ENCODE measurements around the gene RNASE12. TPM values are rescaled to one million over a fixed set of nuclear protein-coding genes. Genes with fewer than 3 reads are reported as not detected.

The RNASE12 gene
- total and polyA plus RNA-seq, 2 experiments from 2014 or later: not detected

DNA sequence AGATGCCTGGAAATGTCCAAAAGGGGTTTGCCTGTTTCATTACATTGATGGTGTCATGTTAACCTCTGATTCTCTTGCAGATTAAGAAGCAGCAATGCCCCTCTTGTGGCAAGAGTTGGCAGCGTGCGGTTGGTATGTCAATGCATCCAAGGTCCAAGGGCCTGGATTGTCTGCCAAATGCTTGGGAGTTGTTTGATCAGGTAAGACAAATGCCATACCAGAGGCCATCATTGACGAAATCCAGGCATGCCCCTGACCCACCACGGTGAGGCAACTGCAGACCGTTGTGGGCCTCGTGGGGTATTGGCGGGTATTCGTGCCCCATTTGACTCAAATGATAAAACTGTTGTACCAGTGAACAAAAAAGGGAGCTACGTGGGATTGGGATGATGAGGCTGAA, 11.4 kb upstream of the RNASE12 start:
- H3K27ac Mint-ChIP-seq: no peak overlapping the region
- Histone ChIP-seq H4K20me1 (replicated peaks; ENCODE audit: insufficient read depth) (no peaks in the 10 kb centered on the region), H3K27ac (ENCODE audit: low read depth) (no peak overlapping the region), H3F3A (replicated peaks; ENCODE audit: low read depth) (no peaks in the 10 kb centered on the region; the same call in 1 of the 2 replicates), H3K4me1 (ENCODE audit: insufficient read depth) (peaks cover 5% of the 10 kb centered on the region; the same call in 1 of the 2 replicates), H3K36me3 (ENCODE audit: insufficient read depth) (no peaks in the 10 kb centered on the region), H3K4me2 (no peak overlapping the region), H3K4me3 (no peak overlapping the region), H3K79me2 (replicated peaks; ENCODE audit: insufficient read depth) (no peaks in the 10 kb centered on the region), H2AFZ (no peak overlapping the region), H3K9me2 (ENCODE audit: insufficient read depth) (peaks cover 6% of the 10 kb centered on the region; the same call in 1 of the 2 replicates), H3K27me3 (ENCODE audit: insufficient read depth) (no peaks in the 10 kb centered on the region)
- H3K36me3 Mint-ChIP-seq (ENCODE audit: low read depth): no peaks in the 10 kb centered on the region
- DNase-seq (ENCODE audit: low spot score) (no peak), ATAC-seq (no peak)
- TF ChIP-seq EZH2phosphoT487 (IDR thresholded peaks at IDR 0.05; ENCODE audit: unreplicated experiment): no peak
- H3K4me3 Mint-ChIP-seq: no peak overlapping the region
- no peaks in the 10 kb centered on the region for H3K27me3 Mint-ChIP-seq (ENCODE audit: insufficient read depth, low read depth, poor library complexity)
- H3K4me1 Mint-ChIP-seq: peaks cover 8% of the 10 kb centered on the region
- no peaks in the 10 kb centered on the region for H3K9me3 Mint-ChIP-seq

DNA sequence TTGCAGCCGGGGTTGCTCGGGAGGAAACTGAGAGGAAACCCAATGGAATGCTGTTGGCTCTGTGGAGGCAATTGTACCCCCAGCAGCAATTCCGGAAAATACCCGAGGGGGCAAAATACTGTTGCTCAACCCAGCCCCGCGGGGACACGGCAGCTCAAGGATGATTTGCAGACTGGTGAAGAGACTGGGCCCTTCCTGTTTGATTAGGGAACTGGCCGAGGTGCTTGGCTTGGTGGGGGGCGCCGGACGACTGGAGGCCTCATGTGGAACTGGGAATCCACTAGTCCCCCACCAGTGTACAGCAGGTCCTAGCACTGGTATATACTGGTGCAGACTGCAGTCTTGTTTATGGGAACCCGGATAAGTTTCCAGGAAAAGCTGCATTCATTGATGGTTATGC, 10.3 kb upstream of the RNASE12 start:
- Histone ChIP-seq H4K20me1 (replicated peaks; ENCODE audit: insufficient read depth) (no peaks in the 10 kb centered on the region), H3F3A (replicated peaks; ENCODE audit: low read depth) (no peaks in the 10 kb centered on the region), H3K79me2 (replicated peaks; ENCODE audit: insufficient read depth) (no peaks in the 10 kb centered on the region), H3K4me1 (ENCODE audit: insufficient read depth) (peaks cover 2% of the 10 kb centered on the region; the same call in 1 of the 2 replicates), H2AFZ (peak overlapping the region; percentile 72), H3K36me3 (ENCODE audit: insufficient read depth) (no peaks in the 10 kb centered on the region), H3K4me2 (no peak overlapping the region), H3K27me3 (ENCODE audit: insufficient read depth) (no peaks in the 10 kb centered on the region), H3K9me2 (ENCODE audit: insufficient read depth) (peaks cover 16% of the 10 kb centered on the region; the same call in 1 of the 2 replicates), H3K4me3 (no peak overlapping the region), H3K27ac (ENCODE audit: low read depth) (no peak overlapping the region)
- ATAC-seq (no peak), DNase-seq (ENCODE audit: low spot score) (no peak)
- Mint-ChIP-seq H3K27ac (no peak overlapping the region), H3K4me3 (no peak overlapping the region), H3K9me3 (no peaks in the 10 kb centered on the region), H3K27me3 (ENCODE audit: insufficient read depth, low read depth, poor library complexity) (no peaks in the 10 kb centered on the region), H3K4me1 (peaks cover 1% of the 10 kb centered on the region; the same call in 1 of the 3 replicates), H3K36me3 (ENCODE audit: low read depth) (no peaks in the 10 kb centered on the region)
- TF ChIP-seq CREB1 (CRISPR knock-in tag; IDR thresholded peaks at IDR 0.05; ENCODE audit: low read depth) (no peak), ZNF114 (CRISPR knock-in tag; IDR thresholded peaks at IDR 0.05) (no peak), JUNB (IDR thresholded peaks at IDR 0.05; ENCODE audit: unreplicated experiment) (no peak), NANOG (IDR thresholded peaks at IDR 0.05; ENCODE audit: borderline replicate concordance) (no peak)
- TF ChIP-seq, protein P1, sequence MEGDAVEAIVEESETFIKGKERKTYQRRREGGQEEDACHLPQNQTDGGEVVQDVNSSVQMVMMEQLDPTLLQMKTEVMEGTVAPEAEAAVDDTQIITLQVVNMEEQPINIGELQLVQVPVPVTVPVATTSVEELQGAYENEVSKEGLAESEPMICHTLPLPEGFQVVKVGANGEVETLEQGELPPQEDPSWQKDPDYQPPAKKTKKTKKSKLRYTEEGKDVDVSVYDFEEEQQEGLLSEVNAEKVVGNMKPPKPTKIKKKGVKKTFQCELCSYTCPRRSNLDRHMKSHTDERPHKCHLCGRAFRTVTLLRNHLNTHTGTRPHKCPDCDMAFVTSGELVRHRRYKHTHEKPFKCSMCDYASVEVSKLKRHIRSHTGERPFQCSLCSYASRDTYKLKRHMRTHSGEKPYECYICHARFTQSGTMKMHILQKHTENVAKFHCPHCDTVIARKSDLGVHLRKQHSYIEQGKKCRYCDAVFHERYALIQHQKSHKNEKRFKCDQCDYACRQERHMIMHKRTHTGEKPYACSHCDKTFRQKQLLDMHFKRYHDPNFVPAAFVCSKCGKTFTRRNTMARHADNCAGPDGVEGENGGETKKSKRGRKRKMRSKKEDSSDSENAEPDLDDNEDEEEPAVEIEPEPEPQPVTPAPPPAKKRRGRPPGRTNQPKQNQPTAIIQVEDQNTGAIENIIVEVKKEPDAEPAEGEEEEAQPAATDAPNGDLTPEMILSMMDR (conservative IDR thresholded peaks at IDR 0.05; ENCODE audit: low read depth in 2 of 2): no peak

DNA sequence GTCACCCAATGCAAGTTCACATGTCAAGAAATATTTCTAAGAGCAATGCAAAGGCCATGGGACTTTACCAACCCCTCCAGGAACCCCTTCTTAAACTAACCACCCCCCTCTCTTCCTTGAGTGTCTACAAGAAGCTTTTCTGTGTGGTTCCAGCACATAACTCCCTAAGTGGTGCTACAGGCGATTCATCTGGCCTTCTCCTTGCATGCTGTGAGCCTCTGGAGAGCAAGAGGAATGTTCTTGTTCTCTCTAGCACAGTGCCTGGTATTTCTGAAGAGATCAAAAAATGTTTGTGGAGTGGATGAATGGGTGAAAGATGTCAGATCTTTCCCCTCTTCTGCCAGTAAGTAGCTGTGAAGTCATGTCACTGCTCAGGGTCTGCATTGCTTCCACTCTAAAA, 5.9 kb upstream of the RNASE12 start:
- H3K36me3 Mint-ChIP-seq (ENCODE audit: low read depth): no peaks in the 10 kb centered on the region
- no peak overlapping the region for H3K27ac Mint-ChIP-seq
- no peaks in the 10 kb centered on the region for H3K27me3 Mint-ChIP-seq (ENCODE audit: insufficient read depth, low read depth, poor library complexity)
- ATAC-seq (no peak), DNase-seq (ENCODE audit: low spot score) (no peak)
- no peak for TF ChIP-seq JUNB (IDR thresholded peaks at IDR 0.05; ENCODE audit: unreplicated experiment)
- TF ChIP-seq EZH2 (IDR thresholded peaks at IDR 0.05; ENCODE audit: low read depth, unreplicated experiment): no peak
- TF ChIP-seq, protein P2, sequence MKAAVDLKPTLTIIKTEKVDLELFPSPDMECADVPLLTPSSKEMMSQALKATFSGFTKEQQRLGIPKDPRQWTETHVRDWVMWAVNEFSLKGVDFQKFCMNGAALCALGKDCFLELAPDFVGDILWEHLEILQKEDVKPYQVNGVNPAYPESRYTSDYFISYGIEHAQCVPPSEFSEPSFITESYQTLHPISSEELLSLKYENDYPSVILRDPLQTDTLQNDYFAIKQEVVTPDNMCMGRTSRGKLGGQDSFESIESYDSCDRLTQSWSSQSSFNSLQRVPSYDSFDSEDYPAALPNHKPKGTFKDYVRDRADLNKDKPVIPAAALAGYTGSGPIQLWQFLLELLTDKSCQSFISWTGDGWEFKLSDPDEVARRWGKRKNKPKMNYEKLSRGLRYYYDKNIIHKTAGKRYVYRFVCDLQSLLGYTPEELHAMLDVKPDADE (IDR thresholded peaks at IDR 0.05): no peak
- TF ChIP-seq STAT1 (IDR thresholded peaks at IDR 0.05; ENCODE audit: unreplicated experiment): no peak
- TF ChIP-seq, protein P1 (conservative IDR thresholded peaks at IDR 0.05; ENCODE audit: low read depth in 2 of 2): no peak
- TF ChIP-seq POLR2AphosphoS5 (IDR thresholded peaks at IDR 0.05; ENCODE audit: low read depth): no peak
- no peak for TF ChIP-seq ZNF331 (CRISPR knock-in tag; IDR thresholded peaks at IDR 0.05; ENCODE audit: low read depth)
- TF ChIP-seq ZNF114 (CRISPR knock-in tag; IDR thresholded peaks at IDR 0.05): no peak
- TF ChIP-seq EZH2phosphoT487 (IDR thresholded peaks at IDR 0.05; ENCODE audit: unreplicated experiment): no peak
- H3K4me3 Mint-ChIP-seq: no peak overlapping the region
- H3K9me3 Mint-ChIP-seq: no peaks in the 10 kb centered on the region
- no peaks in the 10 kb centered on the region for H4K20me1 ChIP-seq (replicated peaks; ENCODE audit: insufficient read depth)
- H3K36me3 ChIP-seq (ENCODE audit: insufficient read depth): no peaks in the 10 kb centered on the region
- no peaks in the 10 kb centered on the region for H3K27me3 ChIP-seq (ENCODE audit: insufficient read depth)
- no peaks in the 10 kb centered on the region for H3K4me1 ChIP-seq (ENCODE audit: insufficient read depth)
- 0 out of 2 replicates have a peak, but pooled peaks cover 10% of the 10 kb centered on the region for H3K9me2 ChIP-seq (ENCODE audit: insufficient read depth)
- peak overlapping the region; percentile 85 for H2AFZ ChIP-seq
- H3K4me3 ChIP-seq: no peak overlapping the region
- no peaks in the 10 kb centered on the region for H3F3A ChIP-seq (replicated peaks; ENCODE audit: low read depth)
- no peak overlapping the region for H3K27ac ChIP-seq (ENCODE audit: low read depth)
- no peaks in the 10 kb centered on the region for H3K79me2 ChIP-seq (replicated peaks; ENCODE audit: insufficient read depth)
- no peak overlapping the region for H3K4me2 ChIP-seq
- H3K4me1 Mint-ChIP-seq: no peaks in the 10 kb centered on the region; the same call in 2 of the 3 replicates

All from GM23338 (cell line).